Measurements from ENCODE around the gene AGER. TPM values are rescaled to one million over a fixed set of nuclear protein-coding genes. Genes with fewer than 3 reads are reported as not detected.
A peak's percentile ranks its signal among the peaks of the same experiment; 100 is the strongest.

The AGER gene
- total and polyA plus RNA-seq, 9 of the 15 experiments (the other 6 are each of a cell fraction or from before 2014, with no cell fraction given) = 1.2 to 11.5 (median 4.1) TPM

DNA sequence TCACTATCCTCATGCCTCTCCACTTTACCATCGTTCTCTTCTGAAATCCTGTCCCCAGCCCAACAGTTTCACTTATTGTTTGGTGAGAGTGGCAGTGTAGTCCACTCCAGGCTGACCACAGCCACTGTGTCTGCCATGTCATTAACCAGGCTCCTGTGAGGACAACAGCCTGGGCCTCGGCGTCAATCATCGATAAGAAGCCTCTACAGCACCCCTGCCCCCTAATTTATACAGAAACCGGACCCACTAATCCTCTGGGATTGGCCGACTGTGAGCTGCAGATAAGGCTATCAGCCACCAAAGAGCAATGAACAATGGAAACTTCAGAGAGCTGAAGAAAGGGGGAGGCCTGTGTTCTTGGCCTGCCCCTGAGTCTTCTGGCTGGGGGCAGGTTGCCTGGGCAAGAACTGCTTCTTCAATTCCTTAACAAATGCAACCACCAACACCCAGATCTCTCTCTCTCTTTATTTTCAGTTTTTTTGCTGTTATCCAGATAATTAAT lies 16.2 kb downstream of the AGER start (continued):
- TF ChIP-seq, protein P1, sequence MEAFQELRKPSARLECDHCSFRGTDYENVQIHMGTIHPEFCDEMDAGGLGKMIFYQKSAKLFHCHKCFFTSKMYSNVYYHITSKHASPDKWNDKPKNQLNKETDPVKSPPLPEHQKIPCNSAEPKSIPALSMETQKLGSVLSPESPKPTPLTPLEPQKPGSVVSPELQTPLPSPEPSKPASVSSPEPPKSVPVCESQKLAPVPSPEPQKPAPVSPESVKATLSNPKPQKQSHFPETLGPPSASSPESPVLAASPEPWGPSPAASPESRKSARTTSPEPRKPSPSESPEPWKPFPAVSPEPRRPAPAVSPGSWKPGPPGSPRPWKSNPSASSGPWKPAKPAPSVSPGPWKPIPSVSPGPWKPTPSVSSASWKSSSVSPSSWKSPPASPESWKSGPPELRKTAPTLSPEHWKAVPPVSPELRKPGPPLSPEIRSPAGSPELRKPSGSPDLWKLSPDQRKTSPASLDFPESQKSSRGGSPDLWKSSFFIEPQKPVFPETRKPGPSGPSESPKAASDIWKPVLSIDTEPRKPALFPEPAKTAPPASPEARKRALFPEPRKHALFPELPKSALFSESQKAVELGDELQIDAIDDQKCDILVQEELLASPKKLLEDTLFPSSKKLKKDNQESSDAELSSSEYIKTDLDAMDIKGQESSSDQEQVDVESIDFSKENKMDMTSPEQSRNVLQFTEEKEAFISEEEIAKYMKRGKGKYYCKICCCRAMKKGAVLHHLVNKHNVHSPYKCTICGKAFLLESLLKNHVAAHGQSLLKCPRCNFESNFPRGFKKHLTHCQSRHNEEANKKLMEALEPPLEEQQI (IDR thresholded peaks at IDR 0.05) = peak; percentile 54
- TF ChIP-seq RBM15 (IDR thresholded peaks at IDR 0.05; ENCODE audit: insufficient read depth, low read length) (no peak), PHB2 (IDR thresholded peaks at IDR 0.05; ENCODE audit: low read depth) (peak; percentile 79; the same call in 1 of the 2 replicates), CBX2 (IDR thresholded peaks at IDR 0.05; ENCODE audit: insufficient read depth, low read length, poor library complexity, severe bottlenecking) (no peak), ATF7 (IDR thresholded peaks at IDR 0.05) (peak; percentile 76), GTF2E2 (tag; IDR thresholded peaks at IDR 0.05) (no peak), KLF10 (CRISPR knock-in tag; IDR thresholded peaks at IDR 0.05) (no peak), CREB1 (IDR thresholded peaks at IDR 0.05) (peak; percentile 60; the same call in 1 of the 2 replicates), CREB1 (CRISPR knock-in tag; IDR thresholded peaks at IDR 0.05) (no peak), MYNN (IDR thresholded peaks at IDR 0.05) (peak; percentile 83), MYNN (CRISPR knock-in tag; IDR thresholded peaks at IDR 0.05) (no peak), DACH1 (IDR thresholded peaks at IDR 0.05; ENCODE audit: partially characterized antibody) (peak; percentile 70), ELF4 (CRISPR knock-in tag; IDR thresholded peaks at IDR 0.05) (peak; percentile 94), SUPT5H (IDR thresholded peaks at IDR 0.05) (peak; percentile 64), BRD4 (IDR thresholded peaks at IDR 0.05) (0 out of 2 replicates have a peak, but pooled peaks have one; percentile 46), NFE2L1 (tag; IDR thresholded peaks at IDR 0.05; ENCODE audit: borderline replicate concordance, low read depth) (no peak), ZKSCAN1 (IDR thresholded peaks at IDR 0.05; ENCODE audit: low read depth, low read length) (peak; percentile 90; the same call in 1 of the 2 replicates), LARP7 (IDR thresholded peaks at IDR 0.05) (no peak), HDGF (IDR thresholded peaks at IDR 0.05) (peak; percentile 96; the same call in 1 of the 2 replicates), MEF2D (tag; conservative IDR thresholded peaks at IDR 0.05; ENCODE audit: low read depth) (0 out of 2 replicates have a peak, but pooled peaks have one; percentile 50), MEIS2 (IDR thresholded peaks at IDR 0.05; ENCODE audit: partially characterized antibody) (peak; percentile 96)
- TF ChIP-seq, protein P2, sequence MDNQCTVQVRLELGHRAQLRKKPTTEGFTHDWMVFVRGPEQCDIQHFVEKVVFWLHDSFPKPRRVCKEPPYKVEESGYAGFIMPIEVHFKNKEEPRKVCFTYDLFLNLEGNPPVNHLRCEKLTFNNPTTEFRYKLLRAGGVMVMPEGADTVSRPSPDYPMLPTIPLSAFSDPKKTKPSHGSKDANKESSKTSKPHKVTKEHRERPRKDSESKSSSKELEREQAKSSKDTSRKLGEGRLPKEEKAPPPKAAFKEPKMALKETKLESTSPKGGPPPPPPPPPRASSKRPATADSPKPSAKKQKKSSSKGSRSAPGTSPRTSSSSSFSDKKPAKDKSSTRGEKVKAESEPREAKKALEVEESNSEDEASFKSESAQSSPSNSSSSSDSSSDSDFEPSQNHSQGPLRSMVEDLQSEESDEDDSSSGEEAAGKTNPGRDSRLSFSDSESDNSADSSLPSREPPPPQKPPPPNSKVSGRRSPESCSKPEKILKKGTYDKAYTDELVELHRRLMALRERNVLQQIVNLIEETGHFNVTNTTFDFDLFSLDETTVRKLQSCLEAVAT (IDR thresholded peaks at IDR 0.05) = peak; percentile 63 to 70; a peak in 2 of 4 replicates
- TF ChIP-seq, protein P3, sequence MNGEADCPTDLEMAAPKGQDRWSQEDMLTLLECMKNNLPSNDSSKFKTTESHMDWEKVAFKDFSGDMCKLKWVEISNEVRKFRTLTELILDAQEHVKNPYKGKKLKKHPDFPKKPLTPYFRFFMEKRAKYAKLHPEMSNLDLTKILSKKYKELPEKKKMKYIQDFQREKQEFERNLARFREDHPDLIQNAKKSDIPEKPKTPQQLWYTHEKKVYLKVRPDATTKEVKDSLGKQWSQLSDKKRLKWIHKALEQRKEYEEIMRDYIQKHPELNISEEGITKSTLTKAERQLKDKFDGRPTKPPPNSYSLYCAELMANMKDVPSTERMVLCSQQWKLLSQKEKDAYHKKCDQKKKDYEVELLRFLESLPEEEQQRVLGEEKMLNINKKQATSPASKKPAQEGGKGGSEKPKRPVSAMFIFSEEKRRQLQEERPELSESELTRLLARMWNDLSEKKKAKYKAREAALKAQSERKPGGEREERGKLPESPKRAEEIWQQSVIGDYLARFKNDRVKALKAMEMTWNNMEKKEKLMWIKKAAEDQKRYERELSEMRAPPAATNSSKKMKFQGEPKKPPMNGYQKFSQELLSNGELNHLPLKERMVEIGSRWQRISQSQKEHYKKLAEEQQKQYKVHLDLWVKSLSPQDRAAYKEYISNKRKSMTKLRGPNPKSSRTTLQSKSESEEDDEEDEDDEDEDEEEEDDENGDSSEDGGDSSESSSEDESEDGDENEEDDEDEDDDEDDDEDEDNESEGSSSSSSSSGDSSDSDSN (IDR thresholded peaks at IDR 0.05; ENCODE audit: borderline replicate concordance in 1 of 2, low read depth in 2 of 2, low read length in 2 of 2) = peak in 1 of 2 experiments; percentile 83; a peak in 1 of 4 replicates
- TF ChIP-seq, protein P4, sequence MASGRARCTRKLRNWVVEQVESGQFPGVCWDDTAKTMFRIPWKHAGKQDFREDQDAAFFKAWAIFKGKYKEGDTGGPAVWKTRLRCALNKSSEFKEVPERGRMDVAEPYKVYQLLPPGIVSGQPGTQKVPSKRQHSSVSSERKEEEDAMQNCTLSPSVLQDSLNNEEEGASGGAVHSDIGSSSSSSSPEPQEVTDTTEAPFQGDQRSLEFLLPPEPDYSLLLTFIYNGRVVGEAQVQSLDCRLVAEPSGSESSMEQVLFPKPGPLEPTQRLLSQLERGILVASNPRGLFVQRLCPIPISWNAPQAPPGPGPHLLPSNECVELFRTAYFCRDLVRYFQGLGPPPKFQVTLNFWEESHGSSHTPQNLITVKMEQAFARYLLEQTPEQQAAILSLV (tag; IDR thresholded peaks at IDR 0.05) = peak; percentile 81
